Body of pancreas (tissue), 4 donors: ENCODE measurements around the gene LRRC32. TPM values are rescaled to one million over a fixed set of nuclear protein-coding genes. Genes with fewer than 3 reads are reported as not detected.

Source experiments
- ATAC-seq: fragments of 150-250 bp; one replicate; pipeline ENCODE4 v1.9.1; 2016
- DNase-seq, 4 donors: peaks; one replicate each; pipeline ENCODE4 v3.0.0-alpha.2; 2019
- H3K27ac ChIP-seq, 4 donors: fragments of 200-600 bp; sonication (generic); 1 replicate in 3 of 4; 2 replicates in 1 of 4; pipeline versions ENCODE4 v1.5.1 to v1.6.1; 2016 to 2019; ENCODE audit warnings: mild to moderate bottlenecking in 1 of 4, mixed read lengths in 1 of 4, moderate library complexity in 1 of 4
- H3K27me3 ChIP-seq, 2 donors: fragments of 200-600 bp; sonication (generic); one replicate each; pipeline ENCODE4 v1.6.0; 2016; ENCODE audit warnings: mild to moderate bottlenecking in 1 of 2
- H3K36me3 ChIP-seq, 2 donors: fragments of 200-600 bp; sonication (generic); replicated peaks in 1 of 2; 2 replicates each; pipeline ENCODE4 v1.5.1; 2016; ENCODE audit warnings: low read depth in 2 of 2; ENCODE audit not compliant: insufficient read depth in 1 of 2
- H3K4me1 ChIP-seq: fragments of 200-600 bp; sonication (generic); one replicate; pipeline ENCODE4 v1.6.0; 2016
- H3K4me3 ChIP-seq, 2 donors: fragments of 200-600 bp; sonication (generic); 1 replicate in 1 of 2; 2 replicates in 1 of 2; pipeline ENCODE4 v1.5.1; 2016 to 2019
- H3K9me3 ChIP-seq, 3 donors: fragments of 200-600 bp; sonication (generic); 1 replicate in 2 of 3; 2 replicates in 1 of 3; pipeline ENCODE4 v1.5.1; 2016
- CTCF ChIP-seq, 7 experiments: fragments of 450-650 bp in 4 of 7; fragments of 200-600 bp in 3 of 7; sonication (generic) in 3 of 7; IDR thresholded peaks; one replicate each; pipeline ENCODE4 v1.5.1; 2016 to 2019; ENCODE audit warnings: antibody characterized with exemption in 7 of 7
- POLR2A ChIP-seq, 3 donors: fragments of 450-650 bp; IDR thresholded peaks; one replicate each; pipeline ENCODE4 v1.6.1; 2016; ENCODE audit warnings: antibody characterized with exemption in 3 of 3, mild to moderate bottlenecking in 2 of 3
- WGBS, 2 donors: methylation state at CpG; one replicate each; pipeline ENCODE4 v1.1.5; 2017; 5-methylcytosine and 5-hydroxymethylcytosine counted together
- intact Hi-C: fragments of 100-400 bp; cut with DNase I; formaldehyde crosslinking; loops from one replicate; pipeline ENCODE4 v1.15.1; 2023
- total RNA-seq, 2 donors: library from RNA; depleted of rRNA; stranded (reverse); fragments of >200 nt; gene quantifications; one replicate each; pipeline ENCODE4 v1.1.0, GENCODE V29; 2016

LRRC32 gene
- total RNA-seq, 2 donors from 2014 or later, result 9.1 to 17.8 TPM

- H3K27me3 ChIP-seq, result no peaks in the 10 kb centered on the region
- WGBS, 2 donors, result 68 to 71% methylated on average over 14 to 16 of the region's 16 CpGs
- H3K4me1 ChIP-seq, result no peaks in the 10 kb centered on the region
- no peaks in the 10 kb centered on the region for H3K9me3 ChIP-seq
- H3K27ac ChIP-seq, result no peak overlapping the region
- TF ChIP-seq POLR2A (IDR thresholded peaks at IDR 0.05), result no peak
- TF ChIP-seq CTCF (IDR thresholded peaks at IDR 0.05), result no peak
- no peak overlapping the region for H3K4me3 ChIP-seq
- DNase-seq, result peak in 2 of 4 donors; percentile 15 to 46
- peak; percentile 21 for ATAC-seq
- H3K36me3 ChIP-seq, result no peaks in the 10 kb centered on the region
- intact Hi-C loops, result no loop called here
Observed at GRCh38 chr11:76700177-76701100, 29.9 kb upstream of the LRRC32 start.

GRCh38 chr11:76699451-76700091 lies 29.0 kb upstream of the LRRC32 start:
- Histone ChIP-seq H3K27me3 (no peaks in the 10 kb centered on the region), H3K36me3 (no peaks in the 10 kb centered on the region), H3K27ac (no peak overlapping the region), H3K4me1 (no peaks in the 10 kb centered on the region), H3K4me3 (no peak overlapping the region), H3K9me3 (no peaks in the 10 kb centered on the region)
- WGBS, 2 donors, result 84 to 100% methylated on average over 2 to 3 of the region's 3 CpGs
- intact Hi-C loops, result no loop called here
- no peak for TF ChIP-seq CTCF (IDR thresholded peaks at IDR 0.05)
- no peak for TF ChIP-seq POLR2A (IDR thresholded peaks at IDR 0.05)
- DNase-seq (no peak), ATAC-seq (no peak)

GRCh38 chr11:76698321-76699043 lies 27.9 kb upstream of the LRRC32 start:
- ATAC-seq (no peak), DNase-seq (no peak)
- Histone ChIP-seq H3K4me3 (no peak overlapping the region), H3K27ac (no peak overlapping the region), H3K9me3 (no peaks in the 10 kb centered on the region), H3K36me3 (no peaks in the 10 kb centered on the region), H3K4me1 (no peaks in the 10 kb centered on the region), H3K27me3 (no peaks in the 10 kb centered on the region)
- TF ChIP-seq POLR2A (IDR thresholded peaks at IDR 0.05) (no peak), CTCF (IDR thresholded peaks at IDR 0.05) (no peak)
- WGBS, 2 donors, result 71 to 75% methylated on average over 16 to 17 of the region's 17 CpGs
- intact Hi-C loops, result no loop called here

GRCh38 chr11:76696756-76697155 lies 26.2 kb upstream of the LRRC32 start:
- H3K36me3 ChIP-seq, result no peaks in the 10 kb centered on the region
- ATAC-seq, result no peak
- DNase-seq, result no peak
- WGBS, 2 donors, result 82 to 92% methylated on average over 8 to 12 of the region's 12 CpGs
- no peaks in the 10 kb centered on the region for H3K9me3 ChIP-seq
- no peak overlapping the region for H3K4me3 ChIP-seq
- no peaks in the 10 kb centered on the region for H3K4me1 ChIP-seq
- TF ChIP-seq POLR2A (IDR thresholded peaks at IDR 0.05), result no peak
- TF ChIP-seq CTCF (IDR thresholded peaks at IDR 0.05), result no peak
- H3K27ac ChIP-seq, result no peak overlapping the region
- no peaks in the 10 kb centered on the region for H3K27me3 ChIP-seq
- intact Hi-C loops, result no loop called here
